ENCODE measurements around the gene SFSWAP. TPM values are rescaled to one million over a fixed set of nuclear protein-coding genes. Genes with fewer than 3 reads are reported as not detected.
"Not testable (repeated sequence)": the region's sequence is repeated elsewhere in the genome, so short reads cannot be mapped to it uniquely, and the experiment has no call there.

The SFSWAP gene
- polyA plus RNA-seq, 3 donors = 43.9 to 61.8 (median 44.8) TPM

GRCh38 chr12:131724534-131724933 is 13.6 kb downstream of the SFSWAP start:
- no peak for DNase-seq (ENCODE audit: extremely low read depth in 1 of 11, low read depth in 9 of 11, low spot score in 4 of 11)

- DNase-seq (ENCODE audit: extremely low read depth in 1 of 11, low read depth in 9 of 11, low spot score in 4 of 11) = no peak
Observed at GRCh38 chr12:131725503-131725902, 14.6 kb downstream of the SFSWAP start.

GRCh38 chr12:131728720-131729119 is 17.8 kb downstream of the SFSWAP start:
- no peak for DNase-seq (ENCODE audit: extremely low read depth in 1 of 11, low read depth in 9 of 11, low spot score in 4 of 11)

- DNase-seq (ENCODE audit: extremely low read depth in 1 of 11, low read depth in 9 of 11, low spot score in 4 of 11) = no peak
Observed at GRCh38 chr12:131729254-131729955, 18.5 kb downstream of the SFSWAP start.

- no peak for DNase-seq (ENCODE audit: extremely low read depth in 1 of 11, low read depth in 9 of 11, low spot score in 4 of 11)
Observed at GRCh38 chr12:131732996-131733615, 22.2 kb downstream of the SFSWAP start.

GRCh38 chr12:131733874-131734273 is 23.0 kb downstream of the SFSWAP start:
- DNase-seq (ENCODE audit: extremely low read depth in 1 of 11, low read depth in 9 of 11, low spot score in 4 of 11) = no peak

GRCh38 chr12:131734336-131735152 is 23.7 kb downstream of the SFSWAP start:
- DNase-seq (ENCODE audit: extremely low read depth in 1 of 11, low read depth in 9 of 11, low spot score in 4 of 11) = no peak

- DNase-seq (ENCODE audit: extremely low read depth in 1 of 11, low read depth in 9 of 11, low spot score in 4 of 11) = no peak
Observed at GRCh38 chr12:131735153-131735456, 24.2 kb downstream of the SFSWAP start.

- DNase-seq (ENCODE audit: extremely low read depth in 1 of 11, low read depth in 9 of 11, low spot score in 4 of 11) = no peak
Observed at GRCh38 chr12:131735476-131736445, 24.9 kb downstream of the SFSWAP start.

- DNase-seq (ENCODE audit: extremely low read depth in 1 of 11, low read depth in 9 of 11, low spot score in 4 of 11) = no peak
Observed at GRCh38 chr12:131736446-131737149, 25.7 kb downstream of the SFSWAP start.

- no peak for DNase-seq (ENCODE audit: extremely low read depth in 1 of 11, low read depth in 9 of 11, low spot score in 4 of 11)
Observed at GRCh38 chr12:131737150-131737827, 26.4 kb downstream of the SFSWAP start.

GRCh38 chr12:131738196-131738595 is 27.3 kb downstream of the SFSWAP start:
- DNase-seq (ENCODE audit: extremely low read depth in 1 of 11, low read depth in 9 of 11, low spot score in 4 of 11) = no peak

- DNase-seq (ENCODE audit: extremely low read depth in 1 of 11, low read depth in 9 of 11, low spot score in 4 of 11) = no peak
Observed at GRCh38 chr12:131740626-131741025, 29.7 kb downstream of the SFSWAP start.

- DNase-seq (ENCODE audit: extremely low read depth in 1 of 11, low read depth in 9 of 11, low spot score in 4 of 11) = not testable (repeated sequence)
Observed at GRCh38 chr12:131742761-131743160, 31.9 kb downstream of the SFSWAP start.

GRCh38 chr12:131743410-131743809 is 32.5 kb downstream of the SFSWAP start:
- not testable (repeated sequence) for DNase-seq (ENCODE audit: extremely low read depth in 1 of 11, low read depth in 9 of 11, low spot score in 4 of 11)

- not testable (repeated sequence) for DNase-seq (ENCODE audit: extremely low read depth in 1 of 11, low read depth in 9 of 11, low spot score in 4 of 11)
Observed at GRCh38 chr12:131743880-131744279, 33.0 kb downstream of the SFSWAP start.

- not testable (repeated sequence) for DNase-seq (ENCODE audit: extremely low read depth in 1 of 11, low read depth in 9 of 11, low spot score in 4 of 11)
Observed at GRCh38 chr12:131744675-131745074, 33.8 kb downstream of the SFSWAP start.

GRCh38 chr12:131745706-131746105 is 34.8 kb downstream of the SFSWAP start:
- DNase-seq (ENCODE audit: extremely low read depth in 1 of 11, low read depth in 9 of 11, low spot score in 4 of 11) = no peak
